Erythroblast (primary cell): ENCODE results near the gene E2F4.

Experiments used
- GATA1 ChIP-seq: IDR thresholded peaks from 2 replicates; pipeline ENCODE4 v1.6.1; 2011; ENCODE audit warnings: low read depth, mild to moderate bottlenecking, control low read depth, low read length, moderate library complexity
- POLR2A ChIP-seq: IDR thresholded peaks from 2 replicates; pipeline ENCODE4 v1.6.1; 2011; ENCODE audit warnings: mild to moderate bottlenecking, low read length

DNA sequence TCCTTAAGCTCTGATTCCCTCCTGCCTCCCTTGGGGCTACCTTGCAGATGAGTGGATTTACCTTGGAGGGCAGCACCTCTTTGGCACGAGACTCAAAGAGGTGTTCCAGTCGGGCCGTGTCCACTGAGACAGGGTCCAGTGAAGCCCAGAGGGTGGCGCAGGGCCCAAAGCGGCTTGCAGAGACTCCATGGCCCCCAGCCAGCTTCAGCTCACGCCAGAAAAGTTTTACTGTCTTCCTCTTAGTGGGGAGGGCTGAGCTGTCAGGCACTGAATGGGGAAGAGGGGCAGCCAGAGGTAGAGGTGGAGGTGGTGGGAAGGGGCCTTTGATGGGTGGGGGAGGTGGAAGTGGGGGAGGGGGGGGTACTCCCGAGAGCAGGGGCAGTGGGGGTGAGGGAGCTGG lies 41.6 kb downstream of the E2F4 start:
- TF ChIP-seq POLR2A, result no peak
- no peak for TF ChIP-seq GATA1
